Measurements from ENCODE around the gene UBA52. TPM values are rescaled to one million over a fixed set of nuclear protein-coding genes. Genes with fewer than 3 reads are reported as not detected.

Gene UBA52
- total RNA-seq, 1 donor from 2014 or later = 747 TPM

GRCh38 chr19:18608805-18609716 lies 37.4 kb downstream of the UBA52 start:
- no peak overlapping the region for H3K4me3 ChIP-seq
- H3K36me3 ChIP-seq = no peaks in the 10 kb centered on the region
- intact Hi-C loops (cut with DNase I) = no loop called here
- TF ChIP-seq POLR2AphosphoS5 (IDR thresholded peaks at IDR 0.05; ENCODE audit: insufficient read depth in 1 of 2, low read depth in 1 of 2) (no peak), CTCF (IDR thresholded peaks at IDR 0.05) (no peak), POLR2A (IDR thresholded peaks at IDR 0.05) (no peak)
- no peaks in the 10 kb centered on the region for H3K9me3 ChIP-seq
- DNase-seq (ENCODE audit: extremely low spot score in 2 of 2) = no peak
- peaks cover 15% of the 10 kb centered on the region for H3K27me3 ChIP-seq
- H3K4me1 ChIP-seq = peaks cover 43% of the 10 kb centered on the region
- H3K27ac ChIP-seq = no peak overlapping the region

GRCh38 chr19:18609717-18610051 lies 38.0 kb downstream of the UBA52 start:
- Histone ChIP-seq H3K4me1 (peaks cover 43% of the 10 kb centered on the region), H3K27ac (no peak overlapping the region), H3K4me3 (no peak overlapping the region), H3K9me3 (no peaks in the 10 kb centered on the region), H3K36me3 (no peaks in the 10 kb centered on the region), H3K27me3 (peaks cover 15% of the 10 kb centered on the region)
- no peak for DNase-seq (ENCODE audit: extremely low spot score in 2 of 2)
- intact Hi-C loops (cut with DNase I) = no loop called here
- TF ChIP-seq POLR2AphosphoS5 (IDR thresholded peaks at IDR 0.05; ENCODE audit: insufficient read depth in 1 of 2, low read depth in 1 of 2) (no peak), CTCF (IDR thresholded peaks at IDR 0.05) (no peak), POLR2A (IDR thresholded peaks at IDR 0.05) (no peak)

GRCh38 chr19:18610245-18610555 lies 38.5 kb downstream of the UBA52 start:
- no peak overlapping the region for H3K27ac ChIP-seq
- H3K4me1 ChIP-seq = peaks cover 43% of the 10 kb centered on the region
- H3K9me3 ChIP-seq = no peaks in the 10 kb centered on the region
- H3K4me3 ChIP-seq = no peak overlapping the region
- peaks cover 15% of the 10 kb centered on the region for H3K27me3 ChIP-seq
- H3K36me3 ChIP-seq = no peaks in the 10 kb centered on the region
- DNase-seq (ENCODE audit: extremely low spot score in 2 of 2) = no peak
- TF ChIP-seq POLR2A (IDR thresholded peaks at IDR 0.05) (no peak), POLR2AphosphoS5 (IDR thresholded peaks at IDR 0.05; ENCODE audit: insufficient read depth in 1 of 2, low read depth in 1 of 2) (no peak), CTCF (IDR thresholded peaks at IDR 0.05) (no peak)
- intact Hi-C loops (cut with DNase I) = no loop called here

- Histone ChIP-seq H3K4me1 (peaks cover 43% of the 10 kb centered on the region), H3K9me3 (no peaks in the 10 kb centered on the region), H3K36me3 (no peaks in the 10 kb centered on the region), H3K4me3 (no peak overlapping the region), H3K27me3 (peaks cover 15% of the 10 kb centered on the region), H3K27ac (no peak overlapping the region)
- intact Hi-C loops (cut with DNase I) = no loop called here
- TF ChIP-seq POLR2AphosphoS5 (IDR thresholded peaks at IDR 0.05; ENCODE audit: insufficient read depth in 1 of 2, low read depth in 1 of 2) (no peak), POLR2A (IDR thresholded peaks at IDR 0.05) (no peak), CTCF (IDR thresholded peaks at IDR 0.05) (no peak)
- no peak for DNase-seq (ENCODE audit: extremely low spot score in 2 of 2)
Measured at GRCh38 chr19:18610556-18611326, 39.1 kb downstream of the UBA52 start.
